ENCODE measurements around the gene TFPI.

DNA sequence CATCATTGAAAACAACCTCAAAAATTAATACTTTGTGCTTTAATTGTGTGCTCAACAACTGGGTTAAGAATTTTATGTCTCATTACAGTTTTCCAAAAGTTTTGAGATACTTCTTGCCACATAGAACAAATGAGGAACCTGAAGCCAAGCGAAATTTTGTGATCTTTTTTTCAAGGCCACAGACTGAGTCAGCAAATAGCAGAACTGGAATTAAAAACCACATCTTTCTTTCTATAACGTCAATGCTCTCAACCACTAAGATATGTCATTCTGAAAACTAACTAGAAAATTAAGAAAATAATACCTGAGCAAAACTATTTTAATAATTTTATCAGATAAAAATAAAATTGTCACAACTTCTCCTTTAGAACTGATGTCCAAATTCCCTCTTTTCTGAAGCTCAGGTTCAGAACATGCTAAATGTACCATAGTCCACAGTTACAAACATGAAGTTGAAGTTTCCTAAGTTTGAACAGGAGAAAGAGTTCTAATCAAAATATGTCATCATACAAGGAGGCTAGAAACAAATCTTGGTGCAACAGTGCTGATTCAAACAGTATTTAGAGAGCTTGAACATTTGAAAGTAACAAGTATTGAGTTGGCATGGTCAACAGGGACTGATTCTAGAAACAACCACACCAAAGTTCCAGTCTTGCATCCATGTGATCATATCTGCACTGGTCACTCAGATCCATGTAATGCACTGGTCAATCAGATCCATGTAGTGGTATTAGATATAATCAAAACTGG, 78.6 kb downstream of the TFPI start:
- no peak for TF ChIP-seq CTCF (IDR thresholded peaks at IDR 0.05 in 2 of 3, conservative IDR thresholded peaks at IDR 0.05 in 1 of 3; ENCODE audit: borderline replicate concordance in 1 of 3, insufficient read depth in 1 of 3, low read depth in 2 of 3, low read length in 2 of 3)
- TF ChIP-seq, protein P1, sequence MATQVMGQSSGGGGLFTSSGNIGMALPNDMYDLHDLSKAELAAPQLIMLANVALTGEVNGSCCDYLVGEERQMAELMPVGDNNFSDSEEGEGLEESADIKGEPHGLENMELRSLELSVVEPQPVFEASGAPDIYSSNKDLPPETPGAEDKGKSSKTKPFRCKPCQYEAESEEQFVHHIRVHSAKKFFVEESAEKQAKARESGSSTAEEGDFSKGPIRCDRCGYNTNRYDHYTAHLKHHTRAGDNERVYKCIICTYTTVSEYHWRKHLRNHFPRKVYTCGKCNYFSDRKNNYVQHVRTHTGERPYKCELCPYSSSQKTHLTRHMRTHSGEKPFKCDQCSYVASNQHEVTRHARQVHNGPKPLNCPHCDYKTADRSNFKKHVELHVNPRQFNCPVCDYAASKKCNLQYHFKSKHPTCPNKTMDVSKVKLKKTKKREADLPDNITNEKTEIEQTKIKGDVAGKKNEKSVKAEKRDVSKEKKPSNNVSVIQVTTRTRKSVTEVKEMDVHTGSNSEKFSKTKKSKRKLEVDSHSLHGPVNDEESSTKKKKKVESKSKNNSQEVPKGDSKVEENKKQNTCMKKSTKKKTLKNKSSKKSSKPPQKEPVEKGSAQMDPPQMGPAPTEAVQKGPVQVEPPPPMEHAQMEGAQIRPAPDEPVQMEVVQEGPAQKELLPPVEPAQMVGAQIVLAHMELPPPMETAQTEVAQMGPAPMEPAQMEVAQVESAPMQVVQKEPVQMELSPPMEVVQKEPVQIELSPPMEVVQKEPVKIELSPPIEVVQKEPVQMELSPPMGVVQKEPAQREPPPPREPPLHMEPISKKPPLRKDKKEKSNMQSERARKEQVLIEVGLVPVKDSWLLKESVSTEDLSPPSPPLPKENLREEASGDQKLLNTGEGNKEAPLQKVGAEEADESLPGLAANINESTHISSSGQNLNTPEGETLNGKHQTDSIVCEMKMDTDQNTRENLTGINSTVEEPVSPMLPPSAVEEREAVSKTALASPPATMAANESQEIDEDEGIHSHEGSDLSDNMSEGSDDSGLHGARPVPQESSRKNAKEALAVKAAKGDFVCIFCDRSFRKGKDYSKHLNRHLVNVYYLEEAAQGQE (IDR thresholded peaks at IDR 0.05; ENCODE audit: low read depth) = no peak
- TF ChIP-seq SP1 (IDR thresholded peaks at IDR 0.05; ENCODE audit: low read depth) = no peak
- TF ChIP-seq ZFX (IDR thresholded peaks at IDR 0.05) = no peak
- no peak for TF ChIP-seq RAD21 (IDR thresholded peaks at IDR 0.05; ENCODE audit: low read depth)
- no peak for TF ChIP-seq POLR2A (IDR thresholded peaks at IDR 0.05; ENCODE audit: borderline replicate concordance, extremely low read depth, insufficient read depth, insufficient read length)
- no peak for TF ChIP-seq POLR2AphosphoS5 (IDR thresholded peaks at IDR 0.05; ENCODE audit: low read depth, low read length)
- TF ChIP-seq EZH2 (IDR thresholded peaks at IDR 0.05) = no peak

All from HCT116 (cell line).